Suprapubic skin (tissue), 4 donors: ENCODE data around the gene CNN3. TPM values are rescaled to one million over a fixed set of nuclear protein-coding genes. Genes with fewer than 3 reads are reported as not detected.

Experiments
- DNase-seq, 2 donors: peaks; one replicate each; pipeline ENCODE4 v3.0.0-alpha.2; 2019; ENCODE audit warnings: low spot score in 2 of 2
- H3K27ac ChIP-seq: fragments of 200-600 bp; sonication (generic); one replicate; pipeline ENCODE4 v1.5.1; 2019
- H3K27me3 ChIP-seq: fragments of 200-600 bp; sonication (generic); one replicate; pipeline ENCODE4 v1.5.1; 2019
- H3K36me3 ChIP-seq: fragments of 200-600 bp; sonication (generic); one replicate; pipeline ENCODE4 v1.5.1; 2019
- H3K4me1 ChIP-seq: fragments of 200-600 bp; sonication (generic); one replicate; pipeline ENCODE4 v1.5.1; 2019
- H3K4me3 ChIP-seq: fragments of 200-600 bp; sonication (generic); one replicate; pipeline ENCODE4 v1.5.1; 2019; ENCODE audit warnings: mild to moderate bottlenecking
- H3K9me3 ChIP-seq: fragments of 200-600 bp; sonication (generic); one replicate; pipeline ENCODE4 v1.5.1; 2019
- EP300 ChIP-seq: sonication (generic); formaldehyde crosslinking; IDR thresholded peaks from one replicate; pipeline ENCODE4 v1.6.1; 2017; ENCODE audit warnings: antibody characterized with exemption
- POLR2A ChIP-seq, 2 donors: fragments of 450-650 bp; IDR thresholded peaks; one replicate each; pipeline ENCODE4 v1.6.1; 2017; ENCODE audit warnings: antibody characterized with exemption in 2 of 2, mild to moderate bottlenecking in 2 of 2, moderate library complexity in 2 of 2
- POLR2AphosphoS5 ChIP-seq, 3 donors: sonication (generic); formaldehyde crosslinking; IDR thresholded peaks; one replicate each; pipeline ENCODE4 v1.6.1; 2017; ENCODE audit warnings: antibody characterized with exemption in 3 of 3
- WGBS: methylation state at CpG from one replicate; pipeline ENCODE4 v1.1.5; 2018; 5-methylcytosine and 5-hydroxymethylcytosine counted together
- total RNA-seq, 4 donors: library from RNA; depleted of rRNA; stranded (reverse); fragments of >200 nt; gene quantifications; one replicate each; pipeline ENCODE4 v1.1.0, GENCODE V29; 2016
- TF ChIP-seq, protein P1 (sequence below), 2 donors: fragments of 200-600 bp in 1 of 2; fragments of 450-650 bp in 1 of 2; sonication (generic) in 1 of 2; IDR thresholded peaks; one replicate each; pipeline ENCODE4 v1.5.1; 2016 to 2019; ENCODE audit warnings: antibody characterized with exemption in 2 of 2, mild to moderate bottlenecking in 1 of 2, moderate library complexity in 1 of 2

CNN3 gene
- total RNA-seq, 4 donors from 2014 or later, result 52.3 to 73.7 (median 58.6) TPM

DNA sequence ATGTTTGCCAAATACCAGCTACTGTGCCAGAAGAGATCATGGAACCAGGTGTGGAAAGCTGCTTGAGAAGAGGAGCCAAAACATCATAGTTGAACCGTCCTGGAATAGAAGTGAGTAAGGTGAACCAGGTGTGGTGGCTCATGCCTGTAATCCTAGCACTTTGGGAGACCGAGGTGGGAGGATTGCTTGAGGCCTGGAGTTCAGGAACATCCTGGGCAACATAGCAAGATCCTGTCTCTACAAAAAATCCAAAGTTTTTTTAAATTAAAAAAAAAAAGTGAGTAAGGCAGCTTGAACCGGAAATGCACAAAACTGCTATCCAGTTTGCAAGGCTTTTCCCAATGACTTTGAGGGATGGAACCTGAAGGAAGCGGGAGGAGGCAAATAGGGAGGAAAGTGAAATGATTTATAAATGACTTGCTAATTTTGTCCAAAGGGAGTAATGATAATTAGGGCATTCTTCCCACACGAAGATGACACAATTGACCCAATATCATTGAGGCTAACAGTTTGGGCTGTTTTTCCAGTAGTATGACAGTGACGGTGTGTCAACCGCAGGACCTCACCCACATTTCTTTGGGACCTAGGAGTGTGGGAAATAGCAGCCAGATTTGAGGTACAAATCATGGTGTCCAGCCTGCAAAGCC is 1.5 kb upstream of the CNN3 start:
- H3K27ac ChIP-seq, result peak overlapping the region; percentile 97
- H3K27me3 ChIP-seq, result no peaks in the 10 kb centered on the region
- DNase-seq, result no peak
- H3K4me3 ChIP-seq, result peak overlapping the region; percentile 67
- 69% methylated on average over 7 of the region's 7 CpGs for WGBS
- TF ChIP-seq EP300, result no peak
- no peak for TF ChIP-seq POLR2AphosphoS5 (IDR thresholded peaks at IDR 0.05)
- TF ChIP-seq, protein P1, sequence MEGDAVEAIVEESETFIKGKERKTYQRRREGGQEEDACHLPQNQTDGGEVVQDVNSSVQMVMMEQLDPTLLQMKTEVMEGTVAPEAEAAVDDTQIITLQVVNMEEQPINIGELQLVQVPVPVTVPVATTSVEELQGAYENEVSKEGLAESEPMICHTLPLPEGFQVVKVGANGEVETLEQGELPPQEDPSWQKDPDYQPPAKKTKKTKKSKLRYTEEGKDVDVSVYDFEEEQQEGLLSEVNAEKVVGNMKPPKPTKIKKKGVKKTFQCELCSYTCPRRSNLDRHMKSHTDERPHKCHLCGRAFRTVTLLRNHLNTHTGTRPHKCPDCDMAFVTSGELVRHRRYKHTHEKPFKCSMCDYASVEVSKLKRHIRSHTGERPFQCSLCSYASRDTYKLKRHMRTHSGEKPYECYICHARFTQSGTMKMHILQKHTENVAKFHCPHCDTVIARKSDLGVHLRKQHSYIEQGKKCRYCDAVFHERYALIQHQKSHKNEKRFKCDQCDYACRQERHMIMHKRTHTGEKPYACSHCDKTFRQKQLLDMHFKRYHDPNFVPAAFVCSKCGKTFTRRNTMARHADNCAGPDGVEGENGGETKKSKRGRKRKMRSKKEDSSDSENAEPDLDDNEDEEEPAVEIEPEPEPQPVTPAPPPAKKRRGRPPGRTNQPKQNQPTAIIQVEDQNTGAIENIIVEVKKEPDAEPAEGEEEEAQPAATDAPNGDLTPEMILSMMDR (IDR thresholded peaks at IDR 0.05), result no peak
- TF ChIP-seq POLR2A (IDR thresholded peaks at IDR 0.05), result no peak
- no peaks in the 10 kb centered on the region for H3K36me3 ChIP-seq
- peaks cover 54% of the 10 kb centered on the region for H3K4me1 ChIP-seq
- H3K9me3 ChIP-seq, result no peaks in the 10 kb centered on the region

DNA sequence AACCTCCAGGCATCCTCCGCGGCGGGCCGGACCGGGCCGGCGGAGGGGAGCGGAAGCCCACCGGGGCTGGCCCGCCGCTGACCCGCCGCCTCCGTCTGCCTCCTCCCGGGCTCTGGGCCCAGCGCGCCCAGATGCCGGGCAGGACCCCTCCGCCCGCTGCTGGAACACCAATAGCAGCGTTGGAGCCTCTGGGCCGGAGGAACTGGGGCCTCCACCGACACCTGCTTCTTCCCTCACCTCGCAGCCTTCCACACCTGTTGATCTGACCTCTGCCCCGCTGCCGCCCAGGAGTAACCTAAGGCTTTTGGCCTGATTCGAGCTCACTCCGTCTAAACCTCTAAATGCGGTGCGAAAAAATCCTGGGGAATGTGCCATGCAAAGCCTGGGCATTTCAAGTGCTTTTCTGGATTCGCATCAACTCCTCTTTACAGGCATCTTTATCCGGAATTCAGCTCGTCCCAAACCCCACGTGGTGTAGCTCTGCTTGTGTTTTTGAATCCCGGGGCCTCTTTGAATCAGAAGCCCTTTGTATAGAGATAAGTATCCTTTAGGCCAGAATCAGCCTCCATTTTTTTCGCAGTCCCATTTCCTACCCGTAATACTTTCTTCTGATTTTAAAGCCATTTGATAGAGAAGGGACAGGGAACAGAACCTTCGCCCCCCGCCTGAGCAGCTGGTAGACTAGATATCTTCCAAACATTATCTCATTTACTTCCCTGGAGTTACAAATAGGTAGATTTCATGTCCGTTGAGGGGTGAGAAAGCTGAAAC is 680 bp upstream of the CNN3 start:
- Histone ChIP-seq H3K4me3 (peak overlapping the region; percentile 67), H3K27me3 (no peaks in the 10 kb centered on the region), H3K4me1 (peaks cover 63% of the 10 kb centered on the region), H3K27ac (peak overlapping the region; percentile 97), H3K9me3 (no peaks in the 10 kb centered on the region), H3K36me3 (no peaks in the 10 kb centered on the region)
- TF ChIP-seq POLR2A (IDR thresholded peaks at IDR 0.05) (no peak), POLR2AphosphoS5 (IDR thresholded peaks at IDR 0.05) (no peak), EP300 (no peak)
- TF ChIP-seq, protein P1 (IDR thresholded peaks at IDR 0.05), result no peak
- 46% methylated on average over 15 of the region's 40 CpGs for WGBS
- peak in 1 of 2 donors; percentile 71 for DNase-seq

DNA sequence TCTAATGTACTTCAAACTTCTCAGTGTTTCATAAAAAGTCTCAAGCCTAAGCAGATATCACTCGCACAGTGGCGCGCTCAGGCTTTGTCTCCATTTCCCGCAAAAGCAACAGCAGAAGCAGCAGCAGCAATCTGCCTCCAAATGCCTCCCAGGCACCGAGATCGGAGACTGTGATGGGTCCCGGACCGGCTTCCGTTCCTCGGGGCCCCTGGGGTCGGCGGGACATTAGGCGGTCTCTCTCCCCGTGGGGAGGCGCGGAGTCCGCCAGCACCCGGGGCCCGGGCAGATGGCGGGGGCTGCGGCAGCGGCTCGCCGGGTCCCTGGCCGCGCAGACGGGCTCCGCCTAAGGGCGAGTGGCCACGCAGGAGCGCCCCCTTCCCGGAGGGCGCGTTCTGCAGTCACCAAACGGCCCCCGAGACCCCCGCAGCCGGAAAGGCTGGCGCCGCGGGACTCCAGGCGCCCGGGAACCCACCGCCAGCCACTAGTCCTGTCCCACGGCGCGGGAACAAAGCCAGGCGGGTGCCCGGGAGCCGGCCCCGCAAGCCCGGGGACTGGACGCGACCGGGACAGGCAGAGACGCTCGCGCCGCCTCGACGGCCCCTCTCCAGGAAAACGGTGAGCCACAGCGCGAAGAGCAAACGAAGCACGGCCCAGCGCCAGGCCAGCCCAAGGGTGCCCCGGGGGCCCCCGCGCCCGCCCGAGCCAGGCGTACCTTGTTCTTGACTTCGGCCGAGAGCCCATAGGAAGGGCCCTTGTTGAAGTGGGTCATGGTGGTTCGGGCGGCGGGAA is 590 bp downstream of the CNN3 start:
- H3K4me1 ChIP-seq, result peaks cover 66% of the 10 kb centered on the region
- no peaks in the 10 kb centered on the region for H3K9me3 ChIP-seq
- peak in 1 of 2 donors; percentile 77 for DNase-seq
- H3K27me3 ChIP-seq, result no peaks in the 10 kb centered on the region
- peak overlapping the region; percentile 67 for H3K4me3 ChIP-seq
- peak overlapping the region; percentile 97 for H3K27ac ChIP-seq
- TF ChIP-seq EP300, result no peak
- TF ChIP-seq, protein P1 (IDR thresholded peaks at IDR 0.05), result peak in 1 of 2 donors; percentile 34
- no peaks in the 10 kb centered on the region for H3K36me3 ChIP-seq
- 2% methylated on average over 13 of the region's 78 CpGs for WGBS

DNA sequence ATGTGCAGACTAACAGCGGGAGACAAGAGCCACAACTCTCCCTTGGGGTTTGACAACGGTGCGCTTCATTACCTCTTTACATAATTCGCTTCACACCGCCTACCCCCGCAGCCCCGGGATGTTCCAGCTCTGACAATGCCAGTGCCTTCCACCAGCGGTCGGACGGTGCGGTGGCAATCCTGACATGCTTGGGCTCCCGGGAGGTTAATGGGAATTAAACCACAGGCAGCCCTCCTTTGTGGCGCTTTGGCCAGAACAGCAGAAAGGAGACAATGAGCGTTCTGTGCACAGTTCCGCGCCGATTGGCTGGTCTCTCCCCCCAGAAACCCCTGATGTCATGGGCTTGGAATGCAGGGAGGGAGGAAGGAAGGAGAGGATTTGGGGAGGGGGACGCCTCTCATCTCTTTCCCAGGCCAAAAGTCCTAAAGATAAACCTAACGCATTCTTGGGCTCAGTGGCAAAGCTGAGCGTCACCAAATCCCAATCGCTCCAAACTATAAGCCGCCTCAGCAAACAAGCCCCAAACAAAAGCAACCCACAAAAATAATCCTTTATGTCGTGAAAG is 1.3 kb downstream of the CNN3 start:
- Histone ChIP-seq H3K27me3 (no peaks in the 10 kb centered on the region), H3K36me3 (no peaks in the 10 kb centered on the region), H3K4me3 (peak overlapping the region; percentile 67), H3K27ac (peak overlapping the region; percentile 97), H3K9me3 (no peaks in the 10 kb centered on the region), H3K4me1 (peaks cover 71% of the 10 kb centered on the region)
- TF ChIP-seq, protein P1 (IDR thresholded peaks at IDR 0.05), result peak in 1 of 2 donors; percentile 2
- TF ChIP-seq EP300 (no peak), POLR2AphosphoS5 (IDR thresholded peaks at IDR 0.05) (peak in 2 of 3 donors; percentile 9 to 39)
- WGBS, result 1% methylated on average over 21 of the region's 23 CpGs
- peak; percentile 81 to 82 for DNase-seq
